Right lobe of liver (tissue), 6 donors: ENCODE results near the gene LMAN2L. TPM values are rescaled to one million over a fixed set of nuclear protein-coding genes. Genes with fewer than 3 reads are reported as not detected.

Experiments
- ATAC-seq, 4 donors: fragments of 200-7000 bp; cut with Tn5 transposase; one replicate each; pipeline ENCODE4 v1.9.1; 2020; ENCODE audit warnings: mild to moderate bottlenecking in 4 of 4, moderate library complexity in 4 of 4
- DNase-seq, 3 donors: peaks; one replicate each; pipeline ENCODE4 v3.0.0-alpha.2; 2020
- H3K27ac ChIP-seq, 3 donors: fragments of 200-600 bp; one replicate each; pipeline ENCODE4 v1.8.0; 2022
- H3K27me3 ChIP-seq, 2 donors: fragments of 200-600 bp; one replicate each; pipeline ENCODE4 v1.8.0; 2022
- H3K36me3 ChIP-seq, 4 donors: fragments of 200-600 bp; sonication (generic) in 1 of 4; one replicate each; pipeline versions ENCODE4 v1.5.1 to v1.8.0; 2017 to 2022; ENCODE audit warnings: control low read depth in 1 of 4
- H3K4me1 ChIP-seq, 4 donors: fragments of 200-600 bp; sonication (generic) in 1 of 4; one replicate each; pipeline versions ENCODE4 v1.5.1 to v1.8.0; 2017 to 2022; ENCODE audit warnings: control low read depth in 1 of 4
- H3K4me3 ChIP-seq, 3 donors: fragments of 200-600 bp; one replicate each; pipeline ENCODE4 v1.8.0; 2022
- H3K9me3 ChIP-seq, 4 donors: fragments of 200-600 bp; sonication (generic) in 1 of 4; one replicate each; pipeline versions ENCODE4 v1.5.1 to v1.8.0; 2017 to 2022; ENCODE audit warnings: control low read depth in 1 of 4
- POLR2A ChIP-seq: fragments of 450-650 bp; IDR thresholded peaks from one replicate; pipeline ENCODE4 v1.6.1; 2017; ENCODE audit warnings: antibody characterized with exemption, mild to moderate bottlenecking
- WGBS: methylation state at CpG from one replicate; pipeline ENCODE4 v1.1.6; 2018; ENCODE audit warnings: low coverage, low lambda C conversion rate; ENCODE audit not compliant: insufficient coverage; ENCODE audit errors: missing lambda C conversion rate; 5-methylcytosine and 5-hydroxymethylcytosine counted together
- intact Hi-C, 2 donors: fragments of 100-400 bp; cut with DNase I; formaldehyde crosslinking; loops; one replicate each; pipeline versions ENCODE4 v1.11.2 to v1.14.1; 2022
- total RNA-seq, 6 experiments: library from RNA; depleted of rRNA in 2 of 6; stranded (reverse); fragments of >200 nt in 2 of 6; fragmentation: NEBNext Ultra II Directional in 3 of 6; extraction: Animal tissue kit (Norgen Biotek cat#: 25700) in 3 of 6; gene quantifications; one replicate each; pipeline versions ENCODE4 v1.1.0 to v1.2.4, GENCODE V29; 2016 to 2023
- TF ChIP-seq, protein P1 (sequence below), 4 donors: fragments of 200-600 bp in 3 of 4; fragments of 450-650 bp in 1 of 4; IDR thresholded peaks; one replicate each; pipeline versions ENCODE4 v1.5.1 to v1.8.0; 2016 to 2022; ENCODE audit warnings: antibody characterized with exemption in 4 of 4, mild to moderate bottlenecking in 2 of 4
- donor health status: DM: no; HTN: yes; CAD: no.
- donor health status: DM: no; HTN: no; CAD: no.
- donor health status: DM: no; HTN: no; CAD: no.
- donor health status: DM: no; HTN: yes; CAD: no.
- donor health status: DM: no; HTN: yes; CAD: no.

LMAN2L gene
- total RNA-seq, 6 experiments from 2014 or later: 5.5 to 17.8 (median 11.3) TPM

- TF ChIP-seq, protein P1, sequence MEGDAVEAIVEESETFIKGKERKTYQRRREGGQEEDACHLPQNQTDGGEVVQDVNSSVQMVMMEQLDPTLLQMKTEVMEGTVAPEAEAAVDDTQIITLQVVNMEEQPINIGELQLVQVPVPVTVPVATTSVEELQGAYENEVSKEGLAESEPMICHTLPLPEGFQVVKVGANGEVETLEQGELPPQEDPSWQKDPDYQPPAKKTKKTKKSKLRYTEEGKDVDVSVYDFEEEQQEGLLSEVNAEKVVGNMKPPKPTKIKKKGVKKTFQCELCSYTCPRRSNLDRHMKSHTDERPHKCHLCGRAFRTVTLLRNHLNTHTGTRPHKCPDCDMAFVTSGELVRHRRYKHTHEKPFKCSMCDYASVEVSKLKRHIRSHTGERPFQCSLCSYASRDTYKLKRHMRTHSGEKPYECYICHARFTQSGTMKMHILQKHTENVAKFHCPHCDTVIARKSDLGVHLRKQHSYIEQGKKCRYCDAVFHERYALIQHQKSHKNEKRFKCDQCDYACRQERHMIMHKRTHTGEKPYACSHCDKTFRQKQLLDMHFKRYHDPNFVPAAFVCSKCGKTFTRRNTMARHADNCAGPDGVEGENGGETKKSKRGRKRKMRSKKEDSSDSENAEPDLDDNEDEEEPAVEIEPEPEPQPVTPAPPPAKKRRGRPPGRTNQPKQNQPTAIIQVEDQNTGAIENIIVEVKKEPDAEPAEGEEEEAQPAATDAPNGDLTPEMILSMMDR (IDR thresholded peaks at IDR 0.05): no peak
- no peak for TF ChIP-seq POLR2A
These were observed 11.9 kb upstream of the LMAN2L start for GRCh38 chr2:96751800-96752199.

GRCh38 chr2:96747061-96747617 lies 7.3 kb upstream of the LMAN2L start:
- H3K36me3 ChIP-seq: no peaks in the 10 kb centered on the region
- H3K4me1 ChIP-seq: no peaks in the 10 kb centered on the region
- intact Hi-C loops: no loop called here
- DNase-seq (no peak), ATAC-seq (no peak)
- H3K4me3 ChIP-seq: no peak overlapping the region
- no peaks in the 10 kb centered on the region for H3K27me3 ChIP-seq
- no peak overlapping the region for H3K27ac ChIP-seq
- H3K9me3 ChIP-seq: no peaks in the 10 kb centered on the region
- WGBS: 62% methylated on average over 6 of the region's 6 CpGs
- TF ChIP-seq, protein P1 (IDR thresholded peaks at IDR 0.05): no peak
- TF ChIP-seq POLR2A: no peak

More at GRCh38 chr2:96751800-96752199, 11.9 kb upstream of the LMAN2L start:
- ATAC-seq (no peak), DNase-seq (no peak)
- no peaks in the 10 kb centered on the region for H3K27me3 ChIP-seq
- no peak overlapping the region for H3K4me3 ChIP-seq
- H3K36me3 ChIP-seq: no peaks in the 10 kb centered on the region
- no peak overlapping the region for H3K27ac ChIP-seq
- intact Hi-C loops: no loop called here
- no peaks in the 10 kb centered on the region for H3K4me1 ChIP-seq
- H3K9me3 ChIP-seq: no peaks in the 10 kb centered on the region
- 72% methylated on average over 6 of the region's 9 CpGs for WGBS

- H3K4me3 ChIP-seq: peak overlapping the region; percentile 55 to 79 (median 73)
- no peak for TF ChIP-seq POLR2A
- TF ChIP-seq, protein P1 (IDR thresholded peaks at IDR 0.05): no peak
- intact Hi-C loops: no loop called here
- peaks cover 0 to 22% (median 2%) of the 10 kb centered on the region in 4 donors for H3K36me3 ChIP-seq
- H3K27me3 ChIP-seq: no peaks in the 10 kb centered on the region
- DNase-seq (no peak), ATAC-seq (no peak)
- WGBS: 19% methylated on average over 4 of the region's 4 CpGs
- peaks cover 0 to 22% (median 2%) of the 10 kb centered on the region in 4 donors for H3K4me1 ChIP-seq
- H3K9me3 ChIP-seq: no peaks in the 10 kb centered on the region
- H3K27ac ChIP-seq: peak overlapping the region; percentile 57 to 71 (median 64)
These were observed 710 bp downstream of the LMAN2L start for GRCh38 chr2:96739076-96739632.

- WGBS: 29% methylated on average over 1 of the region's 2 CpGs
- peaks cover 0 to 22% (median 2%) of the 10 kb centered on the region in 4 donors for H3K4me1 ChIP-seq
These were observed 2.0 kb downstream of the LMAN2L start for GRCh38 chr2:96737831-96738230.

More at GRCh38 chr2:96737831-96738230, 2.0 kb downstream of the LMAN2L start:
- Histone ChIP-seq H3K36me3 (peaks cover 0 to 35% (median 11%) of the 10 kb centered on the region in 4 donors), H3K27me3 (no peaks in the 10 kb centered on the region), H3K27ac (no peak overlapping the region), H3K4me3 (no peak overlapping the region), H3K9me3 (no peaks in the 10 kb centered on the region)
- no peak for ATAC-seq
- TF ChIP-seq, protein P1 (IDR thresholded peaks at IDR 0.05): no peak
- no peak for TF ChIP-seq POLR2A
- intact Hi-C loops: no loop called here
- DNase-seq: no peak
